AG20443 (cell line): ENCODE data around the gene SPINT2.
"Not testable (repeated sequence)": the region's sequence is repeated elsewhere in the genome, so short reads cannot be mapped to it uniquely, and the experiment has no call there.

Source experiments
- DNase-seq: peaks from one replicate; pipeline ENCODE4 v3.0.0; 2012; ENCODE audit warnings: low spot score, mixed read lengths

Gene SPINT2

DNA sequence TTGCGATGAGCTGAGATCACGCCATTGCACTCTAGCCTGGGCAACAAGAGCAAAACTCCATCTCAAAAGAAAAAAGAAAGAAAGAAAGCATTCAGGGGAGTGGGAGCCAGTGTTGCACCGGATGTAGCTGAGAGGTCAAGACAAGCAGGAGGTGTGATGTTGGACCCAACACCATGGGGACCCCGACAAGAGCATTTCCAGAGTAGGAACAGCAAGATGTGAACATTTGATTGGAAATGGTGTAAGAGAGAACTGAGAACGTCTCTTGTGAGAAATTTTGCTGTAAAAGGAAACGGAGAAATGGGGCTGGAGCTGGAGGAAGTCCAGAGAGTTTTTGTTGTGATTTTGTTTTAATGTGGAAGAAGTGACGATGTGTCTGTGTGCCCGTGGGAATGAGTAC is 24.6 kb upstream of the SPINT2 start:
- DNase-seq, result no peak

DNA sequence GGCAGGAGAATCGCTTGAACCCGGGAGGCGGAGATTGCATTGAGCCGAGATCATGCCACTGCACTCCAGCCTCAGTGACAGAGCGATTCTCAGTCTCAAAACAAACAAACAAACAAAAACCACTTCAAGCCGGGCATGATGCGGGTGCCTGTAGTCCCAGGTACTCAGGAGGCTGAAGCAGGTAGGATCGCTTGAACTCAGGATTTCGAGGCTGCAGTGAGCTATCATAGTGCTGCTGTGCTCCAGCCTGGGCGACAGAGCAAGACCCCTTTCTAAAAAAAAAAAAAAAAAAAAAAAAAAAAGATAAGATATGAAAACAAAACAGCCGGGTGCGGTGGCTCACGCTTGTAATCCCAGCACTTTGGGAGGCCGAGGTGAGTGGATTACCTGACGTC is 21.1 kb upstream of the SPINT2 start:
- DNase-seq, result no peak

GRCh38 chr19:38245826-38246498 is 18.4 kb upstream of the SPINT2 start:
- DNase-seq, result no peak

GRCh38 chr19:38247126-38247525 is 17.2 kb upstream of the SPINT2 start:
- DNase-seq, result peak; percentile 42

GRCh38 chr19:38247734-38248268 is 16.6 kb upstream of the SPINT2 start:
- peak; percentile 41 for DNase-seq

- DNase-seq, result no peak
These were observed 16.0 kb upstream of the SPINT2 start for GRCh38 chr19:38248421-38248820.

GRCh38 chr19:38250428-38250820 is 13.9 kb upstream of the SPINT2 start:
- DNase-seq, result no peak

DNA sequence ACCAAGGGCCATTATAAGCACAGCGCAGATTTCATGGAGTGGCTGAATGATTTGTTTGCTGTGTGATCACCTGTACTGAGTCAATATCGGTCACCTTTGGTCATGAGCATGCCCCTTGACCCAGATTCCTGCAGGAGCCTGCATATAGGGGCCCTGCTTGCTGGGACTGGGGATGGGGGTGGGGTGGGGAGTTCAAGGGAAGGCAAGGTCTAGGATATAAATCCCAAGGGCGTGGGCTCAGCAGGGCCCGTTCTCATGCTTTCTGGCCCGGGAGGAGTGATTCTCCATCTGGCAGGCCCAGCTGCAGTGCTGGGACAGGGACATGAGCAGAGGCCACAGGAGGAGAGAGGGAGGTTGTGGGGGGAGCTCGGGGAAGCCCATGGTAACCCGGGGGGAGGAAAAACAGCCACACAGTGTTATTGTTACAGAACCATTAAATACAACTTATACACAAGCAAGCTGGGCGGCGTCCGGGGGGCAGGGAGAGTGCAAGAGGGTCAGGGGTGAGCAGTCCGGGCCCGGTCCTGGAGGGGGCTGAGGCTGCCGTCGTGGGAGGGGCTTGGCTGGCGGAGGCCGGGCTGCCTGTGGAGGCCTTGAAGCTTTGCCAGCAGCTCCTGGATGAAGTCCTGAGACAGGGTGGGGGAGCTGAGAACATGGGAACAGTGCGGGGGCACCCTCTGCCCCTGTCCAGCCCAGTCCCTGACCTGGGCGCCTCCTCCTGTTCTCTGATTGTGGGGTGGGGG is 13.4 kb upstream of the SPINT2 start:
- DNase-seq, result no peak

GRCh38 chr19:38251564-38252051 is 12.8 kb upstream of the SPINT2 start:
- peak; percentile 49 for DNase-seq

DNA sequence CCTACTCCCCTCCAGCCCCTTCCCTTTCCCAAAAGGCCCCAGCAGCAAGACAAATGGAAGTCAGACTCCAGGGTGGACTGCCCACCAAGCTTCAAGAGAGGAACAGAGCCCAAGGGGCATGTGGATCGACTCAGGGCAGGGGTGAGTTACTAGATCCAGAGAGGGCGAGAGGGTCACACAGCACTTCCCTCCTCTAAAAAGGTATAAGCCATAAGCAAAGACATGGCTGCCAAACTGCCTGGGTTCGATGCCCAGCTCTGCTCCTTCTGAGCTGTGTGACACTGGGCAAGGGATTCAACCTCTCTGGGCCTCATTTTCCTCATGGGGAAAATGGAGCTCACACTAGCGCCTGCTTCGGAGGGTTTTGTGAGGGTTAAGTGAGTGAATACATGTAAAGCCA is 12.0 kb upstream of the SPINT2 start:
- DNase-seq, result no peak

DNA sequence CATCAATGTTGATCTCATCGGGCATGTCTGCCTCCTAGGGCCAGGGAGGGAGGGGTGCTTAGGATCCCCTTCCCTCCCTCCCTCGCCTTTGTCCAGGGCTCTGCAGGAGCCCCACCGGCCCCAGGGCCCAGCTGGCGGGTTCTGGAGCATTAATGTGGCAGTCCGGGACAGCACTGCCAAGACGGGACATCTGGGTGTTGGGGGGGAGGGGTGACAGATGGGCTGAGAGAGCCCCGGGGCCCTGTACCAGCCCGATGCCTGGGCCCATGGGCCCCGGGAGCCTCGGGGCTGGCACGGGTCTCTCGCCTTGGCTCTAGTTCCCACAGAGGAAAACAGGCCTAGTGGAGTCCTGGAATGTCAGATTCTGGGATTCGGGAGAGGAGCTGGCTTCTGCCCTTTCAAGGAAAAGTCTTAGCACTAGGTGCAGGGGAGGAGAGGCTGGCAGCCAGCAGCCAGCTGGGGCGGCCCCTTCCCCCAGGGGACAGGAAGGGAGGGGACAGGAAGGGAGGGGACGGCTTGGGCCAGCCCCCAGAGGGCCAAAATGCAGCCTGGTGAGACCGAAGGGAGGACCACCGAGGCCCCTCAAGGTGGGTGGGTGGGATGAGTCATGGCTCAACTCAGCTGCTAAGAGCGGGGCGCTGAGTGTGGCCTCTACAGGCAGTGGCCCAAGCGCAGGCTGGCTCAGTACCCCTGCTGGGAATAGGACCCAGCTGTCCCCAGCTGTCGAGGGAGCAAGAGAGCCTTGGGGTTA is 11.3 kb upstream of the SPINT2 start:
- DNase-seq, result no peak

- DNase-seq, result no peak
These were observed 10.6 kb upstream of the SPINT2 start for GRCh38 chr19:38253788-38254187.

DNA sequence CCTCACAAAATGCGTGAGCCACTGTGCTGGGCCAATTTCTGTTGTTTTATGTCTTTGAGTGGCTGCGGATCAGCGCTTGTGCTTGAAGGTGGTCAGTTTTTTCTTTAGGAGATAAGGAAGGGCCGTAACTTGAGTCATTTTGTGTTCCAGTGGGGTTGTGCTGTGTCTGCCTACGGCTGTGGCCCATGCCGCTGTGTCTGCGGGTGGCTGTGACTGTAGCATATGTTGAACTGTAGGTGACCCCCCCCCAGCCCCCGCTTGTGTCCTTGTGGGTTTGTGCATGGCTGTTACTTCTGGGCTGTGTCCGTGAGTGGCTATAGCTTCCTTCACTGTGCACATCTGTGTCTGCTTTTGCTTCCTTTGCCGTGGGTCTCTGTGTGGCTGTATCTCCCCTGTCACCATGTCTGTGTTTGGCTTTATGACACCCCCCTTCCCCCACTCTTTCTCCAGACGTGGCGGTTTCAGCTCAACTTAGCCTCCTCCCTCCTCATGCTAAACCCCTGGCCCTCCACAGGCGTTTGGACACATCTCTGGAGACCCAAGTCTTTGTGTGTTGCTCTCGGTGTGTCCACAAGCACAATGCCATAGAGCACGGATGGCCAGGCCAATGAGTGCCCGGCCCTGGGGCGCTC is 8.9 kb upstream of the SPINT2 start:
- no peak for DNase-seq

DNA sequence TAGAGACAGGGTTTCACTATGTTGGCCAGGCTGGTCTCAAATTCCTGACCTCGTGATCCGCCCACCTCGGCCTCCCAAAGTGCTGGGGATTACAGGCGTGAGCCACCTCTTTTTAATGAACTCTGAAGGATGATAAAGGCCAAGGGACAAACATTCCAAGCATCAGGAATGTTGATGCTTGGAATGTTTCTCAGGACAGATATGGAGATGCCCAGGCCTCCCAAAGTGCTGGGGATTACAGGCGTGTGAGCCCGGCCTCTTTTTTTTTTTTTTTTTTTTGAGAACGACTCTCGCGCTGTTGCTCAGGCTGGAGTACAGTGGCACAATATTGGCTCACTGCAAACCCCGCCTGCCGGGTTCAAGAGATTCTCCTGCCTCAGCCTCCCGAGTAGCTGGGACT is 2.4 kb upstream of the SPINT2 start:
- DNase-seq, result not testable (repeated sequence)

DNA sequence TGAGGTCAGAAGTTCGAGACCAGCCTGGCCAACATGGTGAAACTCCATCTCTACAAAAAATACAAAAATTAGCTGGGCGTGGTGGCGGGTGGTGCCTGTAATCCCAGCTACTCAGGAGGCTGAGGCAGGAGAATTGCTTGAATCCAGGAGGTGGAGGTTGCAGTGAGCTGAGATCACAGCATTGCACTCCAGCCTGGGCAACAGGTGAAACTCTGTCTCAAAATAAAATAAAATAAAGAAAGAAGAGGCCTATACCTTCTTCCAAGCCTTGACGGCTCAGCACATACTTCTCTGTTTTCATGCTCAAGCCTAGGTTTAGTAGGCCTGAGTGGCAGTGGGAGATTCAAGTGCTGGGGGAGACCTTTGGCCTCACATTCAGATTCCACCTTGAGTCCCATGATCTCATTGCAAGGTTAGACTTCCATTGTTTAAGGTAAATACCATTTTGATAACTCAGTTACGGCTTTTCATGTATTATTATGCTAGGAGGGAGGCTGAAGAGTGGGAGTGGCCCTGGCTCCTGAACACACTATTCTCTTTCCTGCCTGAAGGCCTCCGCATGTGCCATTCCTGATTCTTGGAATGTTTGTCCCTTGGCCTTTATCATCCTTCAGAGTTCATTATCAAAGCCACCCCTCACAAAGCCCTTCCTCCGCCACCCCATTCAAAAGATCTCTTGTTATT is 1.6 kb upstream of the SPINT2 start:
- DNase-seq, result no peak

GRCh38 chr19:38263689-38264485 is 486 bp upstream of the SPINT2 start:
- peak; percentile 78 for DNase-seq

GRCh38 chr19:38265213-38265861 is 964 bp downstream of the SPINT2 start:
- no peak for DNase-seq

GRCh38 chr19:38265921-38266429 is 1.6 kb downstream of the SPINT2 start:
- no peak for DNase-seq

- DNase-seq, result peak; percentile 38
These were observed 2.7 kb downstream of the SPINT2 start for GRCh38 chr19:38266981-38267597.
